SK-N-SH treated with all-trans-retinoic acid at 6 μM for 48 hours (cell line): Measurements from ENCODE around the gene FUT1.

Source experiments
- ATAC-seq: fragments of 200-7000 bp; cut with Tn5 transposase; 3 replicates; pipeline ENCODE4 v1.9.1; 2020; ENCODE audit warnings: mild to moderate bottlenecking, moderate library complexity
- ARNTL ChIP-seq: fragments of 450-650 bp; formaldehyde crosslinking; IDR thresholded peaks from 2 replicates; pipeline ENCODE4 v1.5.0; 2020; ENCODE audit warnings: low read depth, mild to moderate bottlenecking, moderate library complexity, borderline replicate concordance
- BACH2 ChIP-seq: fragments of 250-450 bp; sonication (Bioruptor Pico); IDR thresholded peaks from 2 replicates; pipeline ENCODE4 v1.9.0; 2021; ENCODE audit warnings: mild to moderate bottlenecking, borderline replicate concordance
- CSDC2 ChIP-seq: fragments of 250-450 bp; sonication (Bioruptor Pico); IDR thresholded peaks from 2 replicates; pipeline ENCODE4 v1.5.0; 2020; ENCODE audit warnings: mild to moderate bottlenecking, moderate library complexity
- ESRRG ChIP-seq: fragments of 250-450 bp; sonication (Bioruptor Pico); IDR thresholded peaks from 2 replicates; pipeline ENCODE4 v1.6.1; 2021; ENCODE audit warnings: mild to moderate bottlenecking
- GLIS3 ChIP-seq: fragments of 250-450 bp; sonication (Bioruptor Pico); IDR thresholded peaks from 2 replicates; pipeline ENCODE4 v1.5.0; 2020; ENCODE audit warnings: mild to moderate bottlenecking, moderate library complexity
- ISL1 ChIP-seq: fragments of 250-450 bp; sonication (Bioruptor Pico); IDR thresholded peaks from 2 replicates; pipeline ENCODE4 v2.1.2; 2022; ENCODE audit warnings: mild to moderate bottlenecking, moderate library complexity
- OSR1 ChIP-seq: fragments of 250-450 bp; sonication (Bioruptor Pico); IDR thresholded peaks from 2 replicates; pipeline ENCODE4 v1.8.0; 2022; ENCODE audit warnings: moderate library complexity, mild to moderate bottlenecking, inconsistent platforms
- PPARA ChIP-seq: fragments of 250-450 bp; sonication (Bioruptor Pico); IDR thresholded peaks from 2 replicates; pipeline ENCODE4 v1.5.0; 2020; ENCODE audit warnings: mild to moderate bottlenecking, borderline replicate concordance
- RARB ChIP-seq: fragments of 250-450 bp; sonication (Bioruptor Pico); IDR thresholded peaks from 2 replicates; pipeline ENCODE4 v1.8.0; 2021; ENCODE audit warnings: mild to moderate bottlenecking, moderate library complexity
- SNAI2 ChIP-seq: fragments of 250-450 bp; sonication (Bioruptor Pico); IDR thresholded peaks from 2 replicates; pipeline ENCODE4 v1.5.0; 2020; ENCODE audit warnings: mild to moderate bottlenecking, moderate library complexity
- TCF4 ChIP-seq: fragments of 250-450 bp; sonication (Bioruptor Pico); IDR thresholded peaks from 2 replicates; pipeline ENCODE4 v1.8.0; 2021; ENCODE audit warnings: mild to moderate bottlenecking, moderate library complexity, borderline replicate concordance
- TOX ChIP-seq: fragments of 250-450 bp; sonication (Bioruptor Pico); IDR thresholded peaks from 2 replicates; pipeline ENCODE4 v1.8.0; 2021; ENCODE audit warnings: mild to moderate bottlenecking, moderate library complexity, borderline replicate concordance
- ZC3H10 ChIP-seq: fragments of 250-450 bp; sonication (Bioruptor Pico); IDR thresholded peaks from 2 replicates; pipeline ENCODE4 v1.5.1; 2021; ENCODE audit warnings: mild to moderate bottlenecking, moderate library complexity
- ZFP3 ChIP-seq: fragments of 250-450 bp; sonication (Bioruptor Pico); IDR thresholded peaks from 2 replicates; pipeline ENCODE4 v1.5.0; 2020; ENCODE audit warnings: mild to moderate bottlenecking, moderate library complexity
- ZFP30 ChIP-seq: fragments of 450-650 bp; formaldehyde crosslinking; IDR thresholded peaks from 2 replicates; pipeline ENCODE4 v1.5.0; 2022; ENCODE audit warnings: mild to moderate bottlenecking, moderate library complexity
- ZNF565 ChIP-seq: fragments of 450-650 bp; formaldehyde crosslinking; conservative IDR thresholded peaks from 2 replicates; pipeline ENCODE4 v1.5.0; 2020; ENCODE audit warnings: low read depth, mild to moderate bottlenecking, moderate library complexity
- ZNF70 ChIP-seq: fragments of 450-650 bp; formaldehyde crosslinking; IDR thresholded peaks from 2 replicates; pipeline ENCODE4 v1.5.0; 2020; ENCODE audit warnings: mild to moderate bottlenecking, moderate library complexity
- ZNF8 ChIP-seq: fragments of 450-650 bp; formaldehyde crosslinking; IDR thresholded peaks from 2 replicates; pipeline ENCODE4 v1.5.0; 2020; ENCODE audit warnings: mild to moderate bottlenecking, moderate library complexity
- TF ChIP-seq, protein P1 (sequence below): fragments of 250-450 bp; sonication (Bioruptor Pico); IDR thresholded peaks from 2 replicates; pipeline ENCODE4 v1.5.0; 2020; ENCODE audit warnings: mild to moderate bottlenecking, moderate library complexity
- TF ChIP-seq, protein P2 (sequence below): fragments of 250-450 bp; sonication (Bioruptor Pico); IDR thresholded peaks from 2 replicates; pipeline ENCODE4 v1.5.1; 2021; ENCODE audit warnings: mild to moderate bottlenecking, moderate library complexity
- TF ChIP-seq, protein P3 (sequence below): fragments of 250-450 bp; sonication (Bioruptor Pico); IDR thresholded peaks from 2 replicates; pipeline ENCODE4 v1.8.0; 2021; ENCODE audit warnings: low read depth, mild to moderate bottlenecking, moderate library complexity, borderline replicate concordance

Gene FUT1

DNA sequence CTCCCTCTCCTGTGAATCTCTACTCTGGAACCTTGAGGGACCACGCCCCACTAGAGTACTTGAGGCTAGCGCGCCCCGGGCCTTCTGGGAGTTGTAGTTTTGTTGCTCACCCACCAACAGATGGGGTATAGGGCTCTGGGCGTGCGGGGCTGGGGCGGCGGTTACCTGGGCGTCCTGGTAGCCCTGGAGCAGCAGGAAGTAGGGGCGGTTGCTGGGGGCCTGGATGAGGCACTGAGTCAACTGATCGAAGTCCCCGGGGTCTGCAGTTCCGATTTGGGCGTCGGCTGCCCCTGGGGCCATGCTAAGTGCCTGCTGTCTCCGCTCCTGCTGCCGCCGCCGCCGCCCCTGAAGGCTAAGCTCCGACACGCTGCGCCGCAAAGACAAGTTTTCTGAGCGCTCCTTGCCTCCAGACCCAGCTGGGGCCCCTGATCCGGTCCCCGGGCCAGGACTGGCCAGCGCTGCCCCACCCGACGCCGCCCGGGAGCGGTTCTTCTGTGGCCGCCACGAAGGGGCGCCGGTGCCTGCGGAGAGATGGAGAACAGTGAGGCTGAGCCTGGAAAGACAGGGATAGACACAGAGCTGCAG lies 17.3 kb downstream of the FUT1 start:
- TF ChIP-seq OSR1 (CRISPR knock-in tag) (no peak), ISL1 (CRISPR knock-in tag) (no peak), GLIS3 (CRISPR knock-in tag) (no peak), SNAI2 (CRISPR knock-in tag) (no peak)
- ATAC-seq: no peak

GRCh38 chr19:48734625-48735024 lies 17.8 kb downstream of the FUT1 start:
- TF ChIP-seq TOX (no peak), ZNF8 (CRISPR knock-in tag) (no peak), PPARA (CRISPR knock-in tag) (no peak), SNAI2 (CRISPR knock-in tag) (no peak), ZC3H10 (no peak), ZFP3 (CRISPR knock-in tag) (no peak), BACH2 (no peak), CSDC2 (CRISPR knock-in tag) (no peak), ZNF70 (CRISPR knock-in tag) (no peak), ISL1 (CRISPR knock-in tag) (no peak), ESRRG (CRISPR knock-in tag) (no peak), ZFP30 (no peak), OSR1 (CRISPR knock-in tag) (no peak), GLIS3 (CRISPR knock-in tag) (no peak), RARB (CRISPR knock-in tag) (no peak), TCF4 (no peak), ARNTL (no peak)
- TF ChIP-seq, protein P1, sequence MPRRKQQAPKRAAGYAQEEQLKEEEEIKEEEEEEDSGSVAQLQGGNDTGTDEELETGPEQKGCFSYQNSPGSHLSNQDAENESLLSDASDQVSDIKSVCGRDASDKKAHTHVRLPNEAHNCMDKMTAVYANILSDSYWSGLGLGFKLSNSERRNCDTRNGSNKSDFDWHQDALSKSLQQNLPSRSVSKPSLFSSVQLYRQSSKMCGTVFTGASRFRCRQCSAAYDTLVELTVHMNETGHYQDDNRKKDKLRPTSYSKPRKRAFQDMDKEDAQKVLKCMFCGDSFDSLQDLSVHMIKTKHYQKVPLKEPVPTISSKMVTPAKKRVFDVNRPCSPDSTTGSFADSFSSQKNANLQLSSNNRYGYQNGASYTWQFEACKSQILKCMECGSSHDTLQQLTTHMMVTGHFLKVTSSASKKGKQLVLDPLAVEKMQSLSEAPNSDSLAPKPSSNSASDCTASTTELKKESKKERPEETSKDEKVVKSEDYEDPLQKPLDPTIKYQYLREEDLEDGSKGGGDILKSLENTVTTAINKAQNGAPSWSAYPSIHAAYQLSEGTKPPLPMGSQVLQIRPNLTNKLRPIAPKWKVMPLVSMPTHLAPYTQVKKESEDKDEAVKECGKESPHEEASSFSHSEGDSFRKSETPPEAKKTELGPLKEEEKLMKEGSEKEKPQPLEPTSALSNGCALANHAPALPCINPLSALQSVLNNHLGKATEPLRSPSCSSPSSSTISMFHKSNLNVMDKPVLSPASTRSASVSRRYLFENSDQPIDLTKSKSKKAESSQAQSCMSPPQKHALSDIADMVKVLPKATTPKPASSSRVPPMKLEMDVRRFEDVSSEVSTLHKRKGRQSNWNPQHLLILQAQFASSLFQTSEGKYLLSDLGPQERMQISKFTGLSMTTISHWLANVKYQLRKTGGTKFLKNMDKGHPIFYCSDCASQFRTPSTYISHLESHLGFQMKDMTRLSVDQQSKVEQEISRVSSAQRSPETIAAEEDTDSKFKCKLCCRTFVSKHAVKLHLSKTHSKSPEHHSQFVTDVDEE (CRISPR knock-in tag): no peak
- TF ChIP-seq, protein P2, sequence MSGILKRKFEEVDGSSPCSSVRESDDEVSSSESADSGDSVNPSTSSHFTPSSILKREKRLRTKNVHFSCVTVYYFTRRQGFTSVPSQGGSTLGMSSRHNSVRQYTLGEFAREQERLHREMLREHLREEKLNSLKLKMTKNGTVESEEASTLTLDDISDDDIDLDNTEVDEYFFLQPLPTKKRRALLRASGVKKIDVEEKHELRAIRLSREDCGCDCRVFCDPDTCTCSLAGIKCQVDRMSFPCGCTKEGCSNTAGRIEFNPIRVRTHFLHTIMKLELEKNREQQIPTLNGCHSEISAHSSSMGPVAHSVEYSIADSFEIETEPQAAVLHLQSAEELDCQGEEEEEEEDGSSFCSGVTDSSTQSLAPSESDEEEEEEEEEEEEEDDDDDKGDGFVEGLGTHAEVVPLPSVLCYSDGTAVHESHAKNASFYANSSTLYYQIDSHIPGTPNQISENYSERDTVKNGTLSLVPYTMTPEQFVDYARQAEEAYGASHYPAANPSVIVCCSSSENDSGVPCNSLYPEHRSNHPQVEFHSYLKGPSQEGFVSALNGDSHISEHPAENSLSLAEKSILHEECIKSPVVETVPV (CRISPR knock-in tag): no peak
- TF ChIP-seq, protein P3, sequence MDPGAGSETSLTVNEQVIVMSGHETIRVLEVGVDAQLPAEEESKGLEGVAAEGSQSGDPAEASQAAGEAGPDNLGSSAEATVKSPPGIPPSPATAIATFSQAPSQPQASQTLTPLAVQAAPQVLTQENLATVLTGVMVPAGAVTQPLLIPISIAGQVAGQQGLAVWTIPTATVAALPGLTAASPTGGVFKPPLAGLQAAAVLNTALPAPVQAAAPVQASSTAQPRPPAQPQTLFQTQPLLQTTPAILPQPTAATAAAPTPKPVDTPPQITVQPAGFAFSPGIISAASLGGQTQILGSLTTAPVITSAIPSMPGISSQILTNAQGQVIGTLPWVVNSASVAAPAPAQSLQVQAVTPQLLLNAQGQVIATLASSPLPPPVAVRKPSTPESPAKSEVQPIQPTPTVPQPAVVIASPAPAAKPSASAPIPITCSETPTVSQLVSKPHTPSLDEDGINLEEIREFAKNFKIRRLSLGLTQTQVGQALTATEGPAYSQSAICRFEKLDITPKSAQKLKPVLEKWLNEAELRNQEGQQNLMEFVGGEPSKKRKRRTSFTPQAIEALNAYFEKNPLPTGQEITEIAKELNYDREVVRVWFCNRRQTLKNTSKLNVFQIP (CRISPR knock-in tag): no peak
- ATAC-seq: no peak

GRCh38 chr19:48731452-48731851 lies 21.0 kb downstream of the FUT1 start:
- ATAC-seq: no peak
- no peak for TF ChIP-seq CSDC2 (CRISPR knock-in tag)
- no peak for TF ChIP-seq ZNF70 (CRISPR knock-in tag)
- TF ChIP-seq ESRRG (CRISPR knock-in tag): no peak
- TF ChIP-seq ZFP30: no peak
- no peak for TF ChIP-seq PPARA (CRISPR knock-in tag)
- TF ChIP-seq ZC3H10: no peak
- TF ChIP-seq TCF4: no peak
- no peak for TF ChIP-seq OSR1 (CRISPR knock-in tag)
- no peak for TF ChIP-seq ISL1 (CRISPR knock-in tag)
- TF ChIP-seq, protein P2 (CRISPR knock-in tag): no peak
- TF ChIP-seq ZNF8 (CRISPR knock-in tag): no peak
- TF ChIP-seq TOX: no peak
- TF ChIP-seq BACH2: no peak
- TF ChIP-seq GLIS3 (CRISPR knock-in tag): no peak

DNA sequence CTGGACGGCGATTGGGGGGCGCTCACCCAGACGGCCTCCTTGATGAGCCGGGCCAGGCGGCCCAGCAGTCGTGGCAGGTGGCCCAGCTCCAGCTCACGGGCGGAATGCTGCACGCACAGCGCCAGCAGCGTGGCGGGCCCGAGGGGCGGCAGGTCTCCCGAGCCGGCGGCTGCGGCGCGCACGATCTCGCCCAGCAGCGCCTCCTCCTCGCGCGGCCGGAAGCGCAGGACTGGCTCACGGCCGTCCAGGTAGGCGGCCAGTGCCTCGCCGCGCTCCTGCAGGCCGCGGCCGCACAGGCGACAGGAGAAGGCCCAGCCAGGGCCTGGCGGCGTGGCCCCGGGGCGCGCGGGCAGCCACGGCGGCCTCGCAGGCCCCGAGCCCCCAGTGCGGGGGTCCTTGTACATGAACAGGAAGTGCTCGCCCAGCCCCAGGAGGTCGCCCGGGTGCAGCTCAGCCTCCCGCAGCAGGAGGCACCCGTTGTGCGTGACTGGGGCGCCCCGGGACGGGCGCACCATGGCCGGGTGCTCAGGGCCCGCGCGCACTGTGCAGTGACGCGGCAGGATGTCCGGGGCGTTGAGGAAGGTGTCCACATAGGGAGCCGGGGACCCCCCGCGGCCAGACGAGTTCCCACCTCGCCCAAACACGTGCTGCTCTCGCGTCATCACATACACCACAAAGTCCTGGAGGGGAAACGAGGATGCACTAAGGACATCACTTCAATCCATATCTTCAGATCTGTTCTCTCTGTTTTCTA lies 23.4 kb downstream of the FUT1 start:
- no peak for ATAC-seq
- no peak for TF ChIP-seq GLIS3 (CRISPR knock-in tag)
- no peak for TF ChIP-seq ZNF565 (CRISPR knock-in tag)
- TF ChIP-seq ARNTL: no peak
- TF ChIP-seq PPARA (CRISPR knock-in tag): no peak
